AG04450 (cell line): Measurements from ENCODE around the gene AMOT. TPM values are rescaled to one million over a fixed set of nuclear protein-coding genes. Genes with fewer than 3 reads are reported as not detected.

Experiments
- CTCF ChIA-PET: fragments of 300-600, 350-600 bp; formaldehyde crosslinking; extraction: SDS; loops from one replicate; lab custom pipeline; 2022; ENCODE audit warnings: antibody characterized with exemption, inconsistent platforms; lab: Charles Lee
- POLR2A ChIA-PET: fragments of 350-600 bp; formaldehyde crosslinking; extraction: SDS; loops from one replicate; lab custom pipeline; 2021; ENCODE audit warnings: antibody characterized with exemption, inconsistent platforms; lab: Yijun Ruan, JAX
- DNase-seq: peaks from one replicate; pipeline ENCODE4 v3.0.0-alpha.2; 2011; ENCODE audit warnings: low read depth, low spot score
- H3K27ac ChIP-seq: one replicate; pipeline ENCODE4 v1.5.1; 2012; ENCODE audit warnings: low read depth, low read length, control low read depth
- H3K27me3 ChIP-seq: one replicate; pipeline ENCODE4 v1.6.0; 2012; ENCODE audit warnings: low read length; ENCODE audit not compliant: control insufficient read depth, insufficient read depth
- H3K4me3 ChIP-seq: 2 replicates; pipeline ENCODE4 v1.5.1; 2011; ENCODE audit warnings: mild to moderate bottlenecking, low read depth, low read length, control low read depth
- H3K9me3 ChIP-seq: 2 replicates; pipeline ENCODE4 v1.5.1; 2012; ENCODE audit warnings: low read length; ENCODE audit not compliant: control insufficient read depth, insufficient read depth
- polyA plus RNA-seq: library from polyadenylated mRNA; depleted of rRNA; stranded (reverse); fragments of >200 nt; gene quantifications from 2 replicates; pipeline ENCODE4 v1.2.3, GENCODE V29; 2011
- TF ChIP-seq, protein P1 (sequence below): IDR thresholded peaks from 2 replicates; pipeline ENCODE4 v1.5.1; 2011; ENCODE audit warnings: low read depth, low read length, control low read depth, inconsistent platforms

Gene AMOT
- polyA plus RNA-seq, 1 experiment: 9.6 TPM

GRCh38 chrX:112841820-112842157, 1.2 kb upstream of the AMOT start:
- ChIA-PET POLR2A (interaction anchor here (0.6 kb wide), 1 partner anchor 104 kb away, joined by 6 read pairs; no protein-coding TSS in a partner anchor), CTCF (interaction anchor here (0.7 to 1.0 kb wide), 2 partner anchors 110 to 200 kb away, joined by 4 to 5 read pairs; no protein-coding TSS in a partner anchor)
- no peak for DNase-seq
- TF ChIP-seq, protein P1, sequence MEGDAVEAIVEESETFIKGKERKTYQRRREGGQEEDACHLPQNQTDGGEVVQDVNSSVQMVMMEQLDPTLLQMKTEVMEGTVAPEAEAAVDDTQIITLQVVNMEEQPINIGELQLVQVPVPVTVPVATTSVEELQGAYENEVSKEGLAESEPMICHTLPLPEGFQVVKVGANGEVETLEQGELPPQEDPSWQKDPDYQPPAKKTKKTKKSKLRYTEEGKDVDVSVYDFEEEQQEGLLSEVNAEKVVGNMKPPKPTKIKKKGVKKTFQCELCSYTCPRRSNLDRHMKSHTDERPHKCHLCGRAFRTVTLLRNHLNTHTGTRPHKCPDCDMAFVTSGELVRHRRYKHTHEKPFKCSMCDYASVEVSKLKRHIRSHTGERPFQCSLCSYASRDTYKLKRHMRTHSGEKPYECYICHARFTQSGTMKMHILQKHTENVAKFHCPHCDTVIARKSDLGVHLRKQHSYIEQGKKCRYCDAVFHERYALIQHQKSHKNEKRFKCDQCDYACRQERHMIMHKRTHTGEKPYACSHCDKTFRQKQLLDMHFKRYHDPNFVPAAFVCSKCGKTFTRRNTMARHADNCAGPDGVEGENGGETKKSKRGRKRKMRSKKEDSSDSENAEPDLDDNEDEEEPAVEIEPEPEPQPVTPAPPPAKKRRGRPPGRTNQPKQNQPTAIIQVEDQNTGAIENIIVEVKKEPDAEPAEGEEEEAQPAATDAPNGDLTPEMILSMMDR: no peak
- Histone ChIP-seq H3K27ac (no peak overlapping the region), H3K27me3 (no peaks in the 10 kb centered on the region), H3K4me3 (peak overlapping the region; percentile 42), H3K9me3 (no peaks in the 10 kb centered on the region)

DNA sequence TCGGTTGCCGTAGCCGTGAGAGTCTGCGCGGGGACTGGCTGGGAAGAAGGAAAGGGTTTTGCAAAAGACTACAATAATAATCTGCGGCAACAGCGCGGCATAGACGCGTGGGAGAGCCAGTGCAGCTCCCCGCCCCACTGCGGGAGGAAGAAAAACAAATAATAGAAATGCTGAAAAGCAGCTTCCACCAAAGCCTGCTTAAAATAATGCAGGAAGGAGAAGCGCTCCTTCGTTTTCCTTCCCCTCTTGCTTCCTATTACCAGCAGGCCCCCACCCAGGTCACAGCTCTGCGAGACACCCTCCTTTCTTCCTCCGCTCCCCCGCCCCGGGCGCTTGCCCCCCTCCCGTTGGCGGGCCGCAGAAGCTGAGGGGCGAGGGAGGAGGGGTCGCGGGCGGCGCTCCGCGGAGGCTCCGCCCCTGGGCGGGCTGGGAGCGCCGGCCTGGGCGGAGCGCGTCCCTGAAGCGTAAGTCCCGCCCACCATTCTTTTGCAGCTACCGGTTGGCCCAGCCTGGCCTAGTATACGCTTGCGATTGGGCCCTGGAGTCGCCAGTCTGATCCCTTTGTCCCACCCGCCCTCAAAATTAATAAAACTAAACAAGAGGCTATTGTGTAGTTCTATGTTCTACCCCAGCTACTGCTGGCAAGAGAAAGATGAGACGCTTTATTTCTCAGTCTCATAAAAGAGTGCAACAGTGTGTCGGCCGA, 636 bp upstream of the AMOT start:
- peak; percentile 62 for DNase-seq
- TF ChIP-seq, protein P1: no peak
- CTCF ChIA-PET: interaction anchor here (0.7 to 1.0 kb wide), 2 partner anchors 110 to 200 kb away, joined by 4 to 5 read pairs; no protein-coding TSS in a partner anchor
- H3K9me3 ChIP-seq: no peaks in the 10 kb centered on the region
- H3K4me3 ChIP-seq: peak overlapping the region; percentile 77
- no peaks in the 10 kb centered on the region for H3K27me3 ChIP-seq
- POLR2A ChIA-PET: interaction anchor here (0.6 to 0.9 kb wide), 2 partner anchors 103 to 1160 kb away, joined by 4 to 6 read pairs; partner anchors contain the start of gene ALG13
- H3K27ac ChIP-seq: peak overlapping the region; percentile 57

- no peak for DNase-seq
- Histone ChIP-seq H3K27ac (no peak overlapping the region), H3K4me3 (peak overlapping the region; percentile 77), H3K9me3 (no peaks in the 10 kb centered on the region), H3K27me3 (no peaks in the 10 kb centered on the region)
- TF ChIP-seq, protein P1: no peak
- ChIA-PET POLR2A (no interaction called here), CTCF (no interaction called here)
Measured at GRCh38 chrX:112839856-112840255, 775 bp downstream of the AMOT start.

DNA sequence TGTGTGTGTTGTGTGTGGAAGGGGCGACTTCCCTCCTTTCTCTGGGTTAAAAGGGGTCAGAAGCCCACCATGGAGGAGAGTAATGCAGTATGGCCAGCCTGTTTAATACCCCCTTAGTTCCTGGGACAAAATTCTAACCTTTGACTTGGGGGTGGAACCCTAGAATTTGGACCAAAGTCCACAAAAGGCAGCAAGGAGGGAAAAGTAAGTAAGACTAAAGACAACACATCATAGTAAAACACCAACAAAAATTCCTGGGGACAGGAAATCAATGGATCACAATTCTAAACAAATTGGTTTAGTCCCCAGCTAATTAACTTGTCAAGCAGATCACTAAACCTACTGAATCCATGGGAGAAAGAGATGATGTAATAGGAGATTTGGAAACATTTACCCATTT, 3.1 kb downstream of the AMOT start:
- POLR2A ChIA-PET: no interaction called here
- Histone ChIP-seq H3K27ac (no peak overlapping the region), H3K4me3 (no peak overlapping the region), H3K27me3 (no peaks in the 10 kb centered on the region), H3K9me3 (no peaks in the 10 kb centered on the region)
- TF ChIP-seq, protein P1: no peak
- no peak for DNase-seq
- CTCF ChIA-PET: no interaction called here

DNA sequence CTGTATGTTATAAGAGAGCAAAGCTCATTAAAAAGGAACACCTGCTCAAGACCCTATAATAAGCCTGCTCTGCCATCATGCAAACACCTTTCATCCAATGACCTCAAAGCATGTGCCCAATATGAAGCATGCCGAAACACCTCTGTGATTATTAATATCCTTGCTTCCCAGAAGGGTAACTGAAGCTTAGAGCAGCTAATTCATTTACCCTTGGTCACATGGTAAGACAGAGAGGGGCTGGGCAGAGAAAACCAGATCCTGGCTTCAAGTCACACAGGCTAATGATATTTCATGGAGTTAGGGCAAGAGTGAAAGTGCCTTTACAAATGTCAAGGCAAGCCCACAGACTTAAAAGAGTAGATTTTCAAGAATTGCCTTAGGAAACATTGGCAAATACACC, 5.6 kb downstream of the AMOT start:
- Histone ChIP-seq H3K9me3 (no peaks in the 10 kb centered on the region), H3K27ac (no peak overlapping the region), H3K27me3 (no peaks in the 10 kb centered on the region), H3K4me3 (no peak overlapping the region)
- POLR2A ChIA-PET: no interaction called here
- CTCF ChIA-PET: no interaction called here
- no peak for DNase-seq
- TF ChIP-seq, protein P1: no peak
